HFFc6 (cell line): ENCODE results near the gene KCNMB2. TPM values are rescaled to one million over a fixed set of nuclear protein-coding genes. Genes with fewer than 3 reads are reported as not detected.

Source experiments
- DNase-seq: peaks from one replicate; pipeline ENCODE4 v3.0.0-alpha.2; 2018
- H3K27ac Mint-ChIP-seq: 2 replicates; pipeline ENCODE4 v1.8.0; 2020; ENCODE audit warnings: mild to moderate bottlenecking, mixed read lengths
- H3K27me3 Mint-ChIP-seq: 2 replicates; pipeline ENCODE4 v1.8.0; 2021; ENCODE audit warnings: mild to moderate bottlenecking, moderate library complexity, mixed read lengths; ENCODE audit not compliant: insufficient read depth
- H3K36me3 Mint-ChIP-seq: 2 replicates; pipeline ENCODE4 v1.8.0; 2021; ENCODE audit warnings: low read depth, mixed read lengths
- H3K4me1 Mint-ChIP-seq: 2 replicates; pipeline ENCODE4 v1.8.0; 2020; ENCODE audit warnings: low read depth, mixed read lengths
- H3K4me3 Mint-ChIP-seq: 2 replicates; pipeline ENCODE4 v1.8.0; 2020; ENCODE audit warnings: mild to moderate bottlenecking, moderate library complexity, mixed read lengths
- H3K9me3 Mint-ChIP-seq: 2 replicates; pipeline ENCODE4 v1.8.0; 2020; ENCODE audit warnings: mild to moderate bottlenecking, mixed read lengths
- total RNA-seq, 6 experiments: library from RNA; stranded (reverse); fragmentation: NEBNext Ultra II Directional; extraction: Animal tissue kit (Norgen Biotek cat#: 25700); gene quantifications; 2 replicates in 1 of 6; 3 replicates in 5 of 6; pipeline ENCODE4 v1.2.3, GENCODE V29; 2021
- TF ChIP-seq, protein P1 (sequence below): fragments of 200-600 bp; sonication (generic); IDR thresholded peaks from 2 replicates; pipeline ENCODE4 v1.5.0; 2021; ENCODE audit warnings: antibody characterized with exemption, mild to moderate bottlenecking

KCNMB2 gene
- total RNA-seq, 6 experiments from 2014 or later = not detected

DNA sequence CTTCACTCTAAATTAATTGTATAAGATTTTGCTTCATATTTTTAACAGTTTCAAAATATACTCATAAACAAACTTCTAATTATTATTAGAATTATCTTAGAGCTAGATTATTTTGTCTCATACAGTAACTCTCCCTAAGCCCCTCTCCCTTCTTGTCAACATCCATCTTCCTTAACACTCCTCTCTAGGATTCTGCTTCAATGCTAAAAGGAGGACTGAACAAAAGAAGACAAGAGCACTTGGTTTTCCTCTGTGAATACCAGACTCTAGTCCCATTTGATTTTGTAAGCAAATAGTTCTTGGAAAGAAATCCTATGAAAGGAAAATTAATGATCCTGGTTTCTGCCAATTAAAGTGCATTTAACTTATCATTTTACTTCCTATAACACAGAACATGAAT, 91.8 kb downstream of the KCNMB2 start:
- no peak for DNase-seq
- TF ChIP-seq, protein P1, sequence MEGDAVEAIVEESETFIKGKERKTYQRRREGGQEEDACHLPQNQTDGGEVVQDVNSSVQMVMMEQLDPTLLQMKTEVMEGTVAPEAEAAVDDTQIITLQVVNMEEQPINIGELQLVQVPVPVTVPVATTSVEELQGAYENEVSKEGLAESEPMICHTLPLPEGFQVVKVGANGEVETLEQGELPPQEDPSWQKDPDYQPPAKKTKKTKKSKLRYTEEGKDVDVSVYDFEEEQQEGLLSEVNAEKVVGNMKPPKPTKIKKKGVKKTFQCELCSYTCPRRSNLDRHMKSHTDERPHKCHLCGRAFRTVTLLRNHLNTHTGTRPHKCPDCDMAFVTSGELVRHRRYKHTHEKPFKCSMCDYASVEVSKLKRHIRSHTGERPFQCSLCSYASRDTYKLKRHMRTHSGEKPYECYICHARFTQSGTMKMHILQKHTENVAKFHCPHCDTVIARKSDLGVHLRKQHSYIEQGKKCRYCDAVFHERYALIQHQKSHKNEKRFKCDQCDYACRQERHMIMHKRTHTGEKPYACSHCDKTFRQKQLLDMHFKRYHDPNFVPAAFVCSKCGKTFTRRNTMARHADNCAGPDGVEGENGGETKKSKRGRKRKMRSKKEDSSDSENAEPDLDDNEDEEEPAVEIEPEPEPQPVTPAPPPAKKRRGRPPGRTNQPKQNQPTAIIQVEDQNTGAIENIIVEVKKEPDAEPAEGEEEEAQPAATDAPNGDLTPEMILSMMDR = no peak

DNA sequence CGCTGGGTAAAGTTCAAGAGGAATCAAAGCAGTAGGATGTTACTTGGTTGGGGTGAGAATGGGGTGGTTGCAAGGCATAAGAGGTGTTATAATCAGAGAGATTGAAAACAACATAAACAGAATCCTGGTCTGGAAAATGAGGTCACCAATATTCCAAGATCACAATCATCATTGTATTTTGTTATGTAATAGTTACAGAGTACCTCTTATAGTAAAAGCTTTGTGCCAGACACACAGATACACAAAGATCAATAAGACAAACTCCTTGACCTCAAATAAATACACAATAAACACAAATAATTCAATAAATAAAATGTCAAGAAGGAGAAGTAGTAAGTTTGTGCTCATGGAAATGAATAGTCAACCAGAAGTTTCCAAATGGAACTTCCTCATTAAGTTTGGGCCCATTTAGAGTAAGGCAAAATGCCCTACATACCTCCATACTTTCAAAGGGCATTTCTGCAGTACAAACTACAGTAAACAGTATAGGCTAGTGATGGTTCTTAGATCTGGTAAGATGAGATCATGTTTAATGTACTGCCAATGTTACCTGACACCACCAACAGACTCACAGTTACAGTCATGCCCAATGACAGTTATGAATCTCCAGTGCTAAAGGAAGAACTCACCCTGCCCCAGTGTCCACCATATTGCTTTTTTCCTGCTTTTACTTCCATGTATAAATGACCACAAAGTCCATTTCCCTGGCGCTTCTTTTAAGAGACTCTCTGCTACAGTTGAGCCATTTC, 93.4 kb downstream of the KCNMB2 start:
- Mint-ChIP-seq H3K27ac (no peak overlapping the region), H3K4me1 (no peaks in the 10 kb centered on the region), H3K27me3 (no peaks in the 10 kb centered on the region), H3K9me3 (peaks cover 23% of the 10 kb centered on the region), H3K36me3 (no peaks in the 10 kb centered on the region), H3K4me3 (no peak overlapping the region)
- TF ChIP-seq, protein P1 = no peak
- no peak for DNase-seq

More for the DNA sequence above, 91.8 kb downstream of the KCNMB2 start:
- H3K4me3 Mint-ChIP-seq = no peak overlapping the region
- H3K9me3 Mint-ChIP-seq = peaks cover 24% of the 10 kb centered on the region
- H3K27ac Mint-ChIP-seq = no peak overlapping the region
- H3K4me1 Mint-ChIP-seq = no peaks in the 10 kb centered on the region
- H3K36me3 Mint-ChIP-seq = no peaks in the 10 kb centered on the region
- no peaks in the 10 kb centered on the region for H3K27me3 Mint-ChIP-seq

DNA sequence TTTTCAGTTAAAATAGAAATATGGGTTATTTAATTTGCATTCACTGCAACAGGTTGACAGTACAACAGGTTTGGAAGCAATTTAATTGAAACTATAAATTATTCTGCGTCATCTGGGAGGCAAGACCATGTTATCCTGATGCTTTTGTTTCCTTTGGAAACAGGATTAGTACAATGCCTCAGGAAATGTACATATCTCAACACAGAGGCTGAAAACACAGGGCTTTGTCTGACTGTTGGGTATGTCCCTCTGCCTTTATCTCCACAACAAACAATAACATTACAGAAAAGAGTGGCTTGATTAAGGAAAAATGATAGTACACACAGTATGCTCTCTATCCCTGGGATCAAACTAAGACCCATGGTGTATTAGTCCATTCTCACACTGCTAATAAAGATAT, 95.7 kb downstream of the KCNMB2 start:
- DNase-seq = no peak
- Mint-ChIP-seq H3K9me3 (peaks cover 26% of the 10 kb centered on the region), H3K27me3 (no peaks in the 10 kb centered on the region), H3K36me3 (no peaks in the 10 kb centered on the region), H3K27ac (no peak overlapping the region), H3K4me3 (no peak overlapping the region), H3K4me1 (no peaks in the 10 kb centered on the region)
- TF ChIP-seq, protein P1 = no peak

DNA sequence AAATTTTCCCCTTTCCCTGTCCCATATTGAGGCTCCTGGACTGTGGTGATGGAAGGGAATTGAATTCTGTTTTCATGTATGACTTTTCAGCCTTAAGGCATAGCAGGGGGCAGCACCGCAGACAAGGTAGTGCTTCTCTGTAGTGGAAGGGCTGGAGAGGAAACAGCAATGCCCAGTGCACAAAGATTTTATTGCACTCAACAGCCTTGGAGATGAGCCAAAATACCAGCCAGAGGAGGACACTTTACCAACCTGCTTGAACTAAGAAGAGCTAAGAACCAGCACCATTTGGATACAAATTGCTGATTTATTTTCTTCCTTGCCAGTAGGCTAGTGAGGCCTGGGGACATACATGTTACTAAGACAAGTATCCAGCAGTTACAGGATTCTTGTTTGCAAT, 98.7 kb downstream of the KCNMB2 start:
- H3K36me3 Mint-ChIP-seq = no peaks in the 10 kb centered on the region
- H3K4me1 Mint-ChIP-seq = no peaks in the 10 kb centered on the region
- H3K4me3 Mint-ChIP-seq = no peak overlapping the region
- TF ChIP-seq, protein P1 = no peak
- no peak for DNase-seq
- H3K27me3 Mint-ChIP-seq = no peaks in the 10 kb centered on the region
- no peak overlapping the region for H3K27ac Mint-ChIP-seq
- peaks cover 36% of the 10 kb centered on the region for H3K9me3 Mint-ChIP-seq

DNA sequence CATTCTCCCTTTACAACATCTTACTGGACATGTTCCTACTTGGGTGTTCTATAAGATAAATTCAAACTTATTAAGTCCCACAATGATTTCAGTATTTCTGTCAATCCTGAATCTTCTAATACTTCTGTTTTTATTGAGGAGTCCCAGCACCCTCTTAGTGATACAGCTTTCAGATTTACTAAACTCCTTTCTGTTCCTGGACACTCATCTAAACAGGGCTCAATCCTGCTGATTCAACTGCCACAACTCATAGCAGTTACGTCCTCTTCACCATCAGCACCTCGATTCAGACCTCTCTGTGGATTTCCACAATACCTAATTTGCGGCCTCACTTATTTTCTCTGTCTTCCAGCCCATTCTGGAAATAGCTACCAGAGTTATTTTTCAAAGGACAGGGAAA, 101.6 kb downstream of the KCNMB2 start:
- Mint-ChIP-seq H3K9me3 (peaks cover 35% of the 10 kb centered on the region), H3K27me3 (no peaks in the 10 kb centered on the region), H3K4me3 (no peak overlapping the region), H3K4me1 (no peaks in the 10 kb centered on the region), H3K36me3 (no peaks in the 10 kb centered on the region), H3K27ac (no peak overlapping the region)
- TF ChIP-seq, protein P1 = no peak
- DNase-seq = no peak
